ENCODE data around the gene PLEKHA6. TPM values are rescaled to one million over a fixed set of nuclear protein-coding genes. Genes with fewer than 3 reads are reported as not detected.

The PLEKHA6 gene
- polyA plus RNA-seq, 3 donors from 2014 or later = not detected

DNA sequence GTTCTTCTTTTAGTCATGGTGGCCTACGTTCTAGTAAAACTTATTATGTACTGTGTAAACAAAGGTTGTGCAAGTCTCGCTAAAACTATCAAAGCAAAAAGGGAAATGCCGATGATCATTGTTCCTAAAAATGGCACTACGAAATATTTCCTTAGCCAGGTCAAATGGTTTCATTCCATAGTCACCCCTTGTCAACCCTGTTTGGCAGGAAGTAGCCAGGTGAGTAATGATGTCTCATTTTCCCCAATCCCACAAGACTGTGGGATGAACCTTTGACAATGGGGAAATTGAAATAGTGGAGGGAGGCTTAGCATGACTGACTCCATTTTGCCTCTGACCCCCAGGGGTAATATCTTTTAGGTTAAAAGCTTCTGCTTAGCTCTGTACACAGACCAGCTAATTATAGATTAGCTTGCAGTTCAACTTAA lies 188.0 kb downstream of the PLEKHA6 start:
- no peak for DNase-seq
- no peak overlapping the region for H3K4me3 Mint-ChIP-seq
- peaks cover 24 to 44% (median 35%) of the 10 kb centered on the region in 6 donors for H3K9me3 Mint-ChIP-seq
- peaks cover 0 to 7% (median 7%) of the 10 kb centered on the region in 3 donors for H3K27me3 Mint-ChIP-seq (ENCODE audit: low read depth in 3 of 3)
- H3K4me1 Mint-ChIP-seq = no peaks in the 10 kb centered on the region
- H3K36me3 Mint-ChIP-seq = peaks cover 0 to 7% (median 4%) of the 10 kb centered on the region in 3 donors
- H3K27ac Mint-ChIP-seq = no peak overlapping the region

GRCh38 chr1:204170494-204171155 lies 189.1 kb downstream of the PLEKHA6 start:
- no peak overlapping the region for H3K4me3 Mint-ChIP-seq
- H3K27ac Mint-ChIP-seq = no peak overlapping the region

DNA sequence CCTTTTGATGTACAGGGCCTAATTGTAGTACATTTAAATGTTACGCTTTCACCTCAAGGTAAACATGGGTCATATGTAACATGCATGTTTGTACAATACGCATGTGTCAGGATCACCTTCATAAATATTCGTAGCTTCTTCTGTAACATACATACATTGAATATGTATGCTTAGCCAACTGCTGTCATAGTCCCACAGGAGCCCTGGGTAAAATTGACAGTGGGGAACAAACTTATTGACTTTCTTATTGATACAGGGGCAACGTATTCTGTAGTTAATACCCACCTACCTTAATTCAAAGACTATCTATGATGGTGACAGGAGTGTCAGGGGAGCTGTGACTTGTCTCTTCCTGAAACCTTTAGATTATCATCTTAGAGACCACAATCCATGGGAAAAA lies 189.9 kb downstream of the PLEKHA6 start:
- no peak for DNase-seq
- no peak overlapping the region for H3K27ac Mint-ChIP-seq
- no peak overlapping the region for H3K4me3 Mint-ChIP-seq
- no peaks in the 10 kb centered on the region for H3K4me1 Mint-ChIP-seq
- peaks cover 0 to 7% (median 4%) of the 10 kb centered on the region in 3 donors for H3K36me3 Mint-ChIP-seq
- H3K27me3 Mint-ChIP-seq (ENCODE audit: low read depth in 3 of 3) = peaks cover 0 to 12% (median 7%) of the 10 kb centered on the region in 3 donors
- H3K9me3 Mint-ChIP-seq = peaks cover 24 to 44% (median 35%) of the 10 kb centered on the region in 6 donors

More at GRCh38 chr1:204170494-204171155, 189.1 kb downstream of the PLEKHA6 start:
- H3K4me1 Mint-ChIP-seq = no peaks in the 10 kb centered on the region
- H3K27me3 Mint-ChIP-seq (ENCODE audit: low read depth in 3 of 3) = peaks cover 0 to 12% (median 7%) of the 10 kb centered on the region in 3 donors
- DNase-seq = no peak
- peaks cover 24 to 44% (median 35%) of the 10 kb centered on the region in 6 donors for H3K9me3 Mint-ChIP-seq
- peaks cover 0 to 7% (median 4%) of the 10 kb centered on the region in 3 donors for H3K36me3 Mint-ChIP-seq

Other genes starting within 250 kb of the PLEKHA6 start
- gene ETNK2, start 207.9 kb downstream of the PLEKHA6 start, polyA plus RNA-seq = 1 to 10 TPM; 1.4 to 4.8 (median 3.7) TPM
- gene REN, start 193.6 kb downstream of the PLEKHA6 start, polyA plus RNA-seq = not detected
- not detected for gene KISS1, start 163.4 kb downstream of the PLEKHA6 start, polyA plus RNA-seq
- gene GOLT1A, start 145.9 kb downstream of the PLEKHA6 start, polyA plus RNA-seq = not detected
- gene PPP1R15B, start 51.9 kb upstream of the PLEKHA6 start, polyA plus RNA-seq = 10 to 100 TPM; 13.5 to 23.0 (median 17.3) TPM
- 1 to 10 TPM in 2 of 3 donors, not detected in 1; 1.4 to 2.3 TPM for gene PIK3C2B, start 134.9 kb upstream of the PLEKHA6 start, polyA plus RNA-seq
- gene MDM4, start 156.5 kb upstream of the PLEKHA6 start, polyA plus RNA-seq = 10 to 100 TPM in 1 of 3 donors, 1 to 10 TPM in 2; 4.6 to 22.6 (median 8.3) TPM

Measured in immature natural killer cell (primary cell).